AG08396 (cell line): Measurements from ENCODE around the gene SYT6.

Experiments used
- DNase-seq: peaks from one replicate; pipeline ENCODE4 v3.0.0; 2012; ENCODE audit warnings: low spot score, mixed read lengths

Gene SYT6

DNA sequence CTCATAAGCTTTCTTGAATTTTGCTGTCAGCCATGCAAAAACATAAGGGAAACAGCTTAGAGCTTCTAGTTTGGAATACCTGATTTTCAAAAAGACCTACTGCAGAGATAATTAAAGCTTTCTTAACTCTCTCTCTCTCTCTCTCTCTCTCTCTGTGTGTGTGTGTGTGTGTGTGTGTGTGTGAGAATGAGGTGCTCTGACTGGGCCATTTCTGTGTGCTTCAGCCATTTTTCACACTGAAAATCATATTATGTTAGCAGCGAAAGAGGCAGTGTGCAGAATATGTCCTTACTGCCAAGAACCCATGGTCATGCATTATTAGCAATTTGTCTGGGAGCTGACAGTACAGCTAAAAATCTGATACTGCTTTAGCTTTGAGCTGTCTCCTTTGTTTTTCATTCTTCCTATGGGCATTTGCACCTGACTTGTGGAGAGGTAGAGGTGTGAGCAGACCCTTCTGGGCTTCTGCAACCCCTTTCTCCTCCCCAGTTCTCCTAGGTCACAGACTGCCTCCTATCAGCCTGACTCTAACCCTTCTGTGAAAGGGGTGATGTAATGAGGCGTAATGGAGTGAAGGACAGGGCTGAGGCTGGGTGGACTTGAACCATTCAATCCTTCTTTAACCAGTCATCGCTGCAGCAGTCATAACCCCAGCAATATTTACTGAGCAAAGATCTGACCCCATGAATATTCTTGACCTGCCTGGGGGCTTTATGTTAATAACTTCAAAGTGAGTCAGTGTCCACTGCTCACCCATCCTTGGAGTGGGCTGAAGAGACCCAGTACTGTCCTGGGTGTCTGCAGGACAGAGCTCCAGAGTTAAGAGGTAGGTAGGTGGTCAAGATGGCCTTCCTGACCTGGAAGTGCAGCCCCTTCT lies 61.2 kb downstream of the SYT6 start:
- DNase-seq = no peak

DNA sequence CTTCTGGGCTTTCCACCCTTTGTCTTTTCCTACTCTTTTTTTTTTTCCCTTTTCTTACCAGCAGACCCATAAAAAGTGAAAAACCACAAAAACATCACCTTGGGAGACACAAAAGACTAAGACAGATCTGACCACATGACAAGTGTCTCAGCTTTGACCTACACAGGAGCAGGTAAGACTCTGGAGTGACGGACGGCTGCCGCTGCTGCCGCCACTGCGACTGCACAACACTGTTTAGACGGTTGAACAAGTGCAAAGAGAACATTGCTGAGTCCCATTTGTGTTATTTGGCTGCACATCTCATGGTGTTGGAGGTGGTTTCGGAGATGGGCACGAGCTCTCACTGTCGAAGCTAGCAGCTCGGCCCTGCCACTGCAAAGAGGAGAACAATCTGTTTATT lies 62.0 kb downstream of the SYT6 start:
- DNase-seq = no peak

DNA sequence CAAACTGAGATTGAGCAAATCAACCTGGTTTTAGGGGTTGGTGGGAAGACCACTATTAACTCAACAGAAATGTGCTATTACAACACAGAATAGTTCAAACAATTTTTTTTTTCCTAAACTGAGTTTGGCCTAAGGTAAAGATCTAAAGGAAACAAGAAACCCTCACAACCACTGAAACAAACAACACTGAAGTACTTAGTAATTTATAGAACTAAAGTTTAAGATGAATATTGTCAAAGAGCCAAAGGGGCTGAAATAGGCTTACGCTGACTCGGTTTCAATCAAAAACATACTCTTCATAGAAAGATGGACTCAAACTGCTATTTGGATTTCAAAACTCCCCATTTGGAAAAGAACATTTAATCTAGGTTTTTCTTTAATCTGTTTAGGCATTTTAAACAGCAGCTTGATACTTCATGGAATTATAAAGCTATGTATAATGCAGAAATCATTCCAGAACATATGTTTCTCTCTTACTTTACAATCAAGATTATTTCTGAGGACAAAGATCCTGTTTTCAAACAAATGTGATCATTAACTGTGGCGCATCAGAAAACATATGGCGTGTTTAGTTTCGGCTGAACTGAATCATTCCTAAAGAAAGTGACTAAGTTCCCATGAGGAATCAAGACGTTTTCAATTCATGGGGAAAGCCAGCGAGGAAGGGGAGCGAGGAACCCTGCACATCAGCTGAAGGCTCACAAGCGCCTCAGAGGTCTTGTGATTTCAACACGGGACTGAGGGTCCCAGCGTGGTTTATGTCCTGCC lies 62.7 kb downstream of the SYT6 start:
- no peak for DNase-seq

DNA sequence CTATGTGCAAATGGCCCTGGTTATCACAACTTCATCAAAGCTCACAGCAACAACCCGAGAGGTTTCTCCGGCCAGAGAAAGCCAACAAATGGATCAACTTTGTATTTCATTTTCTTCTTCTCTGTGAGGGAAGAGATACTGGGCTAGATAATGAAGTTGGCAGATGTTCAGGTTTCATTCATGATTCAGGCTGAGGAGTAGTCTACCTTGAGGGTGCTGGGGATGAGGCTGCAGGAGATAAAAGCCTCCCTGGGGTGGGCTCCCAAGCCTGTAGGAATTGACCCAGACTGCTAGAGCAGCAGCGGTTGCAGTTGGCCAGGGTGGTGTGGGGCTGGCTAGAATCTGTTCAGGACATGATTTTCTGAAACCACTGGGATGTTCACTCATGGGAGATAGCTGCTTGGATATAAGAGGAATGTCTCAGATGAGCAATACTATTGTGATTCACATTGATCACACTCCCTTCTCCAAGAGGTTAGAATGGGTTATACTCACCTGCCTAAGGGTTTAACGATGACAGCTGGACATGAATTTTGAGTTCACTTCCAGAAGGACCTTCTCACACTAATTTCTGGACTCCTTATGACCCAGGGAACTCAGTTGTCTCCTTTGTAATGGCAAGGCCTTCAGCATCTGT lies 64.0 kb downstream of the SYT6 start:
- no peak for DNase-seq

DNA sequence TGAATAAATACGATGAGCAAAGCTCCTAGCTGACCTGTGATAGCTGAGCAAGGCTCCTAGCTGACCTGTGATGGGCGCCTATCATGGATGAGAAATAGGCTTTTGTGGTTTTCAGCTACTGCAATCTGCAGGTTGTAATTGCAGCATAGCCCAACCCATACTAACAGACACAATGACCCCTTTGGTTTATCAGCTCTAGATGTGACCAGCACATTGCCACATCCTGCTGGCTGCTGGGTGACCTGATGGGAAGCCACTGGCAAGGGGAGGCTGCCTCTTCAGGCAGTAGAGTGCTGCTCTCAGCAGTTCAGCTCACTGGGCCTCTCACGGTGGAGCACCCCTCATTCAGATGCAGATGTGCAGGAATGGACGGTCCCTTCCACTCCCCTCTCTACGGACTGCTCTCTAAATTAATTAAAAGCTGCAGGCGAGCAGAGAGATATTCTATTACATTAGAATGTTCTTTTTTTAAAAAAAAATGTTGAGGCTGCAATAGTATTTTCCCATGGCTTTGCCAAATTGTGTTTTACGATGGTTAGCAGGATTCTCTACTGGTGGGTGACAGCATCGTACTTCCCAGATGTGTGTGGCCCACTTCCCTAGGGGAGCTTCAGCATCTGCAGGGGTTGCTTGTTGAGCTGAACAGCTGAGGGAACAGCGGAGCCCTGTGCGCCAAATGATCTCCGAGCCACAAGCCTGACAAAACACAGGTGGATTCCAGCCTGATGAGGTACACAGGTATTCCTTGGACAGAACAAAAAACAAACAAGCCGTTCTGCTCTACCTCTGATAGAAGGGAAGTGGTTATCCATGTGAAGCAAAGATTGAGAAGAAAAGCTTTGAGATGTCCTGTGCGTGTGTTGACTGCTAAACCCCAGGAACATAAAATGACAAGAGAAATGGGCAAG lies 65.0 kb downstream of the SYT6 start:
- DNase-seq = no peak

DNA sequence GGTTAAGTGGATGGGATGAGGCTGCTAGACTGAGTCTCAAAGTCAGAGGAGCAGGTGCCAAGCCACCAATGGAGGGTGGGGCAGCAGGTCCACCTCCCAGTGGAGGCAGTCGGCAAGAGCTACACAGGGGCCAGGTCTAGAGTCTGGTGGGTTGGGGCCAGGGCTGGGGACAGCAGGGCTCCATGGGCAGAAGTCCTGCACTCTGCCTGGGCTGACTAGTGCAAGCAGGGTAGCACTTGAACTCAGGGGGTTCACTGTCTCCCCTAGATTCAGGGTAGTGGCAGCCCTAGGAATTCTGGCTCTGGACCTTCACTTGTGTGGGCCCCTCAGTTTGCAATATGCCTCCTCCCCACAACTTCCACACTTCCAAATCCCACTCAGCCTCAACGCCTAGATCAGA lies 66.2 kb downstream of the SYT6 start:
- DNase-seq = no peak

DNA sequence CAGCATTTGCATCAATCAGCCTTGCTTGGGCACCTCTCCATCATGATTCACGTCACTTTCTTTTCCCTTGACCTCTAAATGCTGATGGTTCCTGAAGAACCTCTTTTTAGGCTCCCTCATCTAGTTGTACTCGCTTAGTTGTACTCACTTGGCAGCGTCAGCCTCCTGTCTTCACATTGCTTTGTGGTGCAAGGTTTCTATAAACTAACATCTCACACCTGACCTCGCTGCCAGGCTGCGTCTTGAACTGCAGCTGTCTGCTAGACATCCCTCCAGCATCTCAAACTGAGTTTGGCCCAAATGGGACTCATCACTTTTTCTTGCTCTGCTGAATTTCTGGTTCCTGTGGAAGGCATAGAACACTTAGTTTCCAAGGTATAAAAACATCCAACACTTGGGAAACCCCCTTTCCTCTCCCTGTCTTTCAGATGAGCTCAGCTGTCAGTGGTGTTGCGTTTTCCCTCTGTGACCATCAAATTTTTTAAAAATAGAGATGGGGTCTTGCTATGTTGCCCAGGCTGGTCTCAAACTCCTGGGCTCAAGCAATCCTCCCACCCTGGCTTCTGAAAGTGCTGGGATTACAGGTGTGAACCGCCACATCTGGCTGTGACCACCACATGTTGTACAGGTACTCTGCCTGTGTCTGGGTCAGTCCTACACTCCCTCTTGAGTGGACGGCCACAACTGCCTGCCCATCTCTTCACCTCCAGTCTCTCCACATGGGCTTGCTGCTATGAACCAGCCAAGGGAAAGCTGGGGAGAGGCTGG lies 66.9 kb downstream of the SYT6 start:
- no peak for DNase-seq

DNA sequence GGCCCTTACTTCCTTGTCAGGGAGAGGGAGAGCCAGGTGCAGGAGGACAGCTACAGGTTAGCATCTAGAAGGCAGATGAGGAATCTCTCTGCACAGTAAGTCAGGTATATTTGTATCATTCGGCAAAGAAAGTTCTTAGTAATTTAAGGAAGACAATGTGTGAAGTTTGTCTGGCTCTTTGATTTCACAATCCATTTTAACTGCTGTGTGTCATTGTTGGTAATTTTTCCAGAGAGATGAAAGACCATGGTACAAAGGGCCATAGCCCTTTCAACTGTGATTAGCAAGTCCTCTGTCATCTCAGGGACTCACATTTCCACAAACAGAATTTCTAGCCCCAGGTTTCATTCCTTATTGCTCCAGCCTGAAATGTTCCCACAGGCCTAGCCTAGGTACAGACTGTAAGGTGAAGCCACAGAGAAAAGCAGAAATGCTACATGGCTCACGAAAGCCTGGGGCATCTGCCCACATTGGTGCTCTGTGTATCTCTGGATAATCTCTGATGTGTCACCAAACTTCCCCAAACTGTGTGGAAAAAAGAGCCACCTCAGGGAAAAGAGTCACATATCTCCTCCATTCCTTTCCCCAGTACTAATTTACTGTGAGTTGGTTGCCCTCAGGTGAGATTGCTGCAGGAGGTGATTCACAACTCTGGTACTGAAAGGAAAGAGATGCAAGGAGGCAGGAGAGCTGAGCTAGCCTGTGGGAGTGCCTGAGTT lies 70.6 kb downstream of the SYT6 start:
- DNase-seq = no peak

DNA sequence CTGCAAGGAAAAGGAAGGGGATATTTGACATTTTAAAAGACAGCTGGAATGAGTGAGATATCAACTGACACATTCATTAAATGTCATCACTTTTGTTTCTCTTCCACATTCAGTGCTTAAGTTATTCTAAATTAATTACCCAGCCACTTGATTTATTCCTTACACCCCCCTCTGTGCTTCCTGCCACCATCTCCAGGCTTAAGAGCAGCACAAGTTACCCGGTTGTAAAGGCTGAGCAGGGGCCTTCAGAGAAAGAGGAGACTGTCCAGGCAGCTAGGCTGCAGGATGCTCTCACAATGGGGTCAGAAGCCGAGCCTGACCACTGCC lies 71.4 kb downstream of the SYT6 start:
- DNase-seq = no peak

DNA sequence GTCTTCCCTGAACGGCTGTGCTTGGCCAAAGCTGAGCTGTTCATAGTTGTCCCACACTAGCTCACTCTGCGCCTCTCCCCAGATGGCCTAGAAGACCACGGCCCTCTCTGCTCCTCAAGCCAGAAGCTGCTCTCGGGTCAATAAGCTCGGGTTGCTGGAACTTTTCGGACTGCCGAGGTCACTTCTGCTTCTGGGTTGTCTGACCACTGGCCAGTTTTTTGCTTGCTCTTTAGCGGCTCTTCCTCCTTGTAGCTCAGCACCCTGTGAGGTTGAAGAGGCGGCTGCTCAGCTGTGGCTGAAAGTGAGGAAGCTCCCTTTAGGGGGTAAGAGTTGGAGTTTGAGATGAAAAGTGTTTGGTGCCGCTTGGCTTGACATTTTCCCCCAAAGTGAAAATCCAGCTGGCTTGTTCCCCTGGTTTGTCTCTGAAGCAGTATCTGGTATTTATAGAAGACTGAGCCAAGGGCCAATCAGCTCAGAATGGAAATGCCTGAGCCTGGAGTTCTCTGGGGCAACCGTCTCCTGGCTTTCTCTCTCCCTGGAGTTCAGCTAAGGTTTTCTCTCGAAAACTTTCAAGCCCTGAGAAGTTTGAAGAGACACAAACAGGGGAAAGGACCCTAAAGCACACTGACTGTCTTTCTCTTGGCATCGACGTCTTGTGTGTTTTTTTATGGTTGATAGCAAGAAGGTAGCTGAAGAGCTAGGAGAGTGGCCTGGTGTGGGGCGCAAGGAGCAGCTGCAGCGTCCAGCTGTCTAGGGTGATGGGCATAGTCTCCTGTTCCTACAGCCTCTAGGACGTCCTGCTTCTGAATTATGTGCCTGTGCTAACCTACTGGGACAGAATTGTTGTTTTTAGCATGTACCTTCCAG lies 72.0 kb downstream of the SYT6 start:
- DNase-seq = no peak

DNA sequence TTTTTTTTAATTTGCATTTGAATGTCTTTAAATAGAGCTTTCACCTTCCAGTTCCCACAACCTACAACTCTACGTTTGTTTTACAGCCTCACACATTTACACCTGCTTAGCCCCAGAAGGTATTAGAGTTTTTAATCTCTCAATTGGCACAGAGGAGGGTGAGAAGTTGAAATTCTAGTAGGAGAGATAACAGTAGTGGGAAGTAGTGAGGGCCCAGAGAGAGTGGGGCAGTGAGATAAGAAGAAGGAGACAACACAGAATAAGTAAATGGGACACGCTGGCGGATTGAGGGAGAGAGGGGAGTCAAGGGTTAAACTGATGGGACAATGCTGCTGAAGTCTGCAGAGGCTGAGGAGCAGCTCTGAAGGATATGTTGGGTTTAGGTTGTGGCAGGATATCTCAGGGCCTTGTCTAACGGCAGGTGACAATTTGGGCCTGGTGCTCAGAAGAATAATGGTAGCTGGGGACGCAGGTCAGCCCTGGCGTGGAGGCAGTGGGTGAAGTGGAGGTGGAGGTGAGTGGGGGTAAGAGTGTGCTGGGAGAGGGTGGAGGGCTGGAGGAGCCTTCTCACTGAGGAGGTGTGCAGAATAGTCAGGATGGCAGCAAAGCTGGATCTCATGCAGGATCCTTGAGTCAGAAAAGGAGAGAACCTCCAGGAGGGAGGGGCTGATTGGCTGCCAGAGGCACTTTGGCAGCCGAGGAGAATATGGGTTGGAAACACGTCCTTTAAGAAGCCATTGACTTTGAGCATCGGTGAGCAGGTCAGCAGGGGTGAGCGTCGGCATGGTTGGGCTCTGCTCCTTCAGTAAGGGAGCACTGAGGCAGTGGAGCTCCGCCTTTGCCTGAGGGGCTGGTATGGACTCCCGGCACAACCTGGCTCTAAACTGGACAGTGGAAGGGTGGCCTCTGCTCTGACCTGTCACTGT lies 72.9 kb downstream of the SYT6 start:
- no peak for DNase-seq

DNA sequence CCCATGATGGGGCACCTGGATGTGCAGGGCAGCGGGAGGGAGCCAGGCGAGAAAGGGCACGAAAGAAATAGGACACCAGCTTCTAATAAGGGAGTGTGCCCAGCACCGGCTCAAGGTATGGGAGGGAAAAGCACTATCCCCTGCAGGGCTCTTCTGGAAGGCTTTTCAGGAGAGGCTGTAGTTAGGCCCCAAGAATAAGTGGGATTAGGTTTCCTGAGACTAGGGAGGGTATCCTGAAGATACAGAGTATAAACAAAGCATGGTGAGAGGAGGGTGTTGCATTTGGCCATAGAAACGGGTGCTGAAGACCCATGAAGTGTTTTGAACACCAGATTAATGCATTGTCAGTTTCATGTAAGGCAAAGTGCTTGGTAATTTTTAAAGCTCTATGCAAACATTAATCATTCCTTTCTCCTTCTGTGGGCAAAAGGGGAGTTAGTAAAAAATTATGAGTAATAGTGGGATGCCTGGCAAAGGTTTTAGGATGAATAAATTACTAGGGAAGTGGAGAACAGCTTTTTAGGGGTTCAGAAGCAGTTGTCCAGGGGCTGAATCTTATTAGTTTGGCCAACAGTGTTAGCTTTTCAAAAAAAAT lies 74.0 kb downstream of the SYT6 start:
- no peak for DNase-seq

DNA sequence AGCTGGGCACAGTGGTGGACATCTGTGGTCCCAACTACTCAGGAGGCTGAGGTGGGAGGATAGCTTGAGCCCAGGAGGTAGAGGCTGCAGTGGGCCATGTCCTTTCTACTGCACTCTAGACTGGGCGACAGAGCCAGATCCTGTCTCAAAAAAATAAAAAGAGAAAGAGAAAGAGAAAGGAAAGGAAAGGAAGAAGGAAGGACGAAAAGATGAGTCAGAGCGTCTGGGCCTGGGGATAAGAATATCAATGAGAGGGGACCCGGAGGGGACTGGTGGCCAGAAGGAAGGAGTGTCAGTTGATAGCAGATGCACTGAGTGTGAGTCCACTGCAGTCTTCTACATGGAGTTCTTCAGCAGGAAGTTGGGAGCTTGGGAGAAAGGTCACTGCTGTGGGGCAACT lies 75.6 kb downstream of the SYT6 start:
- no peak for DNase-seq

DNA sequence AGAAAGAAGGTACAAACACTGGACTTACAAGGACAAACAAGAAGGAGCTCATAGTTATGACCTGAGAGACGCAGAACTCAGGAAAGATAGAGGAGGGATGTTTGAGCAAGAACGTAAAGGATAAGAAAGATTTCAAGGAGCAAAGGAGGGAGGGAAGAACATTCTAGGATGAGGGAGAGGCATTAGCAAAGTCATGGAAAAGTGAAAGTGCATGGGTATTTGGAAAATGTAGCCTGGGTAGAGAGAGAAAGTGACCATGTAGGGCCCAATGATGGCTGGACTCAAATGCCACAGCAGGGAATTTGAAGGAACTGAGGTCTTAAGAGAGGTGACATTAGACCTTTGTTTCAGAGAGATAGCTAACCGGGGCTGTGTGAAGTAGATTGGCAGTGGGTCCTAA lies 76.5 kb downstream of the SYT6 start:
- DNase-seq = no peak

DNA sequence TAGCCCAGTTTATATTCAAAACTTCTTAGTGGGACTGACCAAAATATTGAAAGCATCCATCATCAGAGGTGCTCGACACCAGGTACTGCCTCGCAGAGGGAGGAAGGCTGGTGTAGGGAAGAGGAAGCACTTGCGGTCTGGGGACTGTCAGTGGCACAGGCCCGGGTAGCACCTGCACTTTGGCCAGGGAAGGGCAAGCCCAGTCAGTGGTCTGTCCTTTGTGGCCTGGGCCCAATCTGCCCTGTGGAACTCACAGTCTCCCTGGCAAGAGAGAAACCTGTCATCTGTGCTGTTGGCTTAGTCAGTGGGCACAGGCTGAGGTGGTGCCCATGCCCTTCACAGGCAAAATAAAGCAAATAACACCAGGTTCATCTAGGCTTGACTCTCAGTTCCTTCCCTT lies 77.4 kb downstream of the SYT6 start:
- no peak for DNase-seq

DNA sequence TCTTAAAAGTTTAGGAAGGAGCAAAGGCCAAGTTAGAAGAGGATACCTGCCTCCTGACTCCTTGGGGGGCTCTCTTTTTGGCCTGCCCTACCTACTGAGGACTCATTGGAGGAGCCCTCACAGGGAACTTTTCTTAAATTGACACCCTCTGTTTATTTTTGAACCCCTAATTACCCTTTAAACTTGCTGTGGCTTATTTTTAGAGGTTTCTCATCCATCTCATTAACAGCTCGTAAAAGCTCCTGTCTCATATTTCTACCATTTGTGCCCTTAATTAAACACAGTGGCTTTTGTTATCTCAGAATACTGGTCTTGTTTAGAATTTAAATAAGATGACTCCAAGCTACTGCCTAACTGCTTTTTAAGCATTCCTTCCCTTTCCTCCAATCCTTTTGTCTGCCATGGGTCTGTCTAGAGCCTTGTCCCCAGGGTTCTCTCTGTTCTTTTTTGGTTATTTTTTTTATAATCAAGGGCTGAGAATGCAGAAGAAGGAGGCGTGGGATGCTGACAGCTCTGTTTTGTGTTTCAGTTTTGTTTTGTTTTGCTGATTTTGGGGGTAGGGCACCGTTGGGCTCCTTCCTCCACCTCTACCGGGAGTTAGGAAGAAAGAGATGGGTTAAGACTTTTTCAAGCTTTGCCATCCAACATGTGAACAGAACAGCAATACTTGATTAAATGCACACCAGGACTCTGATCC lies 78.0 kb downstream of the SYT6 start:
- no peak for DNase-seq

DNA sequence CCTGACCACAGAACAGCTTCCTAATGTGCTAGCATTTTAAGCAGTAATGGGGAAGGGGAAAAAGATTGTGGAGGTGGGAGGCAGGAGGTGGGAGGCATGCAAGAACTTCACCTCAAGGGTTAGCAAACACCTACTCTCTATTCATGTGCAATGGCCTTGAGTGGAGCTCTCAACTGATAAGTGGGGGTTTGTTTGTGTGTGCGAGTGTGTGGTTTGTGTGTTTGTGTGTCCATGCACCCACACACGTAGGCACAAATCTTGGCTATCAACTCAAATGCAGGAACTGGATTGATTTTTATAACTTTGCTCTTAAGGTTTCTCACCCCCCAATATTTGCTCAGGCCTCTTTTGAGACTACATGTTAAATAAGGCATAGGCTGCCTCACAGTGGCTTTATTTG lies 78.6 kb downstream of the SYT6 start:
- no peak for DNase-seq

DNA sequence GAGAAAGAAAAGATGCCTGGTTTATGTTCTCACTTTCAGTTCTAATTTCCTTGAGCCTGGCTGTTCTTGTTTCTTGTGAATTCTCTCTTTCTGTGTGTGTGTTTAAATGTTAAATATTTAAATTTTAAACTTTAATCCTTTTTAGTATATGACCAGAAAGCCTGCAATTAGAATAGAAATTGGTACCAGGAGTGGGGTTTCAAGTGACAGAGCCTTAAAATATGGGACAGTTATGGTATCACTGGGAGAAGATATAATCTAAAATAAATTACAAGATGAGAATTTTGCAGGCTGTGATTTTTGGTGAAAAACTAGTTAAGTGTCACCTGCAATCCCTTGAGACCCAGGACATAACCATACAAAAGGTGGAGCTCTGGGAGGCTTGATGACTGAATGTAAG lies 81.4 kb downstream of the SYT6 start:
- DNase-seq = no peak
